Heart left ventricle (tissue), 16 donors: Measurements from ENCODE around the gene MID1. TPM values are rescaled to one million over a fixed set of nuclear protein-coding genes. Genes with fewer than 3 reads are reported as not detected.

ENCODE experiments used
- ATAC-seq, 4 donors: fragments of 200-7000 bp; cut with Tn5 transposase; one replicate each; pipeline ENCODE4 v1.9.1; 2020 to 2022; ENCODE audit warnings: moderate library complexity in 4 of 4, mild to moderate bottlenecking in 3 of 4, moderate number of reproducible peaks in 1 of 4
- DNase-seq, 5 donors: peaks; one replicate each; pipeline ENCODE4 v3.0.0-alpha.2; 2020
- H3K27ac ChIP-seq, 12 donors: fragments of 200-600 bp; sonication (generic) in 4 of 12; one replicate each; pipeline versions ENCODE4 v1.5.0 to v1.8.0; 2016 to 2022; ENCODE audit warnings: mild to moderate bottlenecking in 2 of 12
- H3K27me3 ChIP-seq, 9 donors: fragments of 200-600 bp; sonication (generic) in 2 of 9; one replicate each; pipeline versions ENCODE4 v1.5.1 to v1.8.0; 2016 to 2022; ENCODE audit warnings: mild to moderate bottlenecking in 3 of 9
- H3K36me3 ChIP-seq, 9 donors: fragments of 200-600 bp; sonication (generic) in 2 of 9; one replicate each; pipeline versions ENCODE4 v1.5.0 to v1.8.0; 2018 to 2022; ENCODE audit warnings: mild to moderate bottlenecking in 2 of 9
- H3K4me1 ChIP-seq, 12 donors: fragments of 200-600 bp; sonication (generic) in 4 of 12; one replicate each; pipeline versions ENCODE4 v1.5.0 to v1.8.0; 2016 to 2022; ENCODE audit warnings: mild to moderate bottlenecking in 3 of 12
- H3K4me3 ChIP-seq, 12 donors: fragments of 200-600 bp; sonication (generic) in 4 of 12; one replicate each; pipeline versions ENCODE4 v1.5.0 to v1.8.0; 2017 to 2022; ENCODE audit warnings: mild to moderate bottlenecking in 9 of 12, moderate library complexity in 4 of 12
- H3K9me3 ChIP-seq, 12 donors: fragments of 200-600 bp; sonication (generic) in 4 of 12; one replicate each; pipeline versions ENCODE4 v1.5.0 to v1.8.0; 2016 to 2022; ENCODE audit warnings: mild to moderate bottlenecking in 1 of 12
- POLR2A ChIP-seq, 2 donors: fragments of 450-650 bp; IDR thresholded peaks; one replicate each; pipeline ENCODE4 v1.6.1; 2017; ENCODE audit warnings: antibody characterized with exemption in 2 of 2, mild to moderate bottlenecking in 2 of 2, moderate library complexity in 2 of 2
- WGBS, 4 donors: extraction: QIAGEN DNeasy Blood & Tissue Kit in 2 of 4; methylation state at CpG; one replicate each; pipeline versions ENCODE4 v1.1.5 to v1.1.7; 2013 to 2018; 5-methylcytosine and 5-hydroxymethylcytosine counted together
- intact Hi-C, 10 donors: fragments of 100-400 bp; cut with DNase I; formaldehyde crosslinking; loops; one replicate each; pipeline versions ENCODE4 v1.11.1 to v1.14.2; 2022
- polyA plus RNA-seq, 2 donors: library from polyadenylated mRNA; stranded (reverse); fragments of 200-250 nt; gene quantifications; one replicate each; pipeline ENCODE4 v1.2.3, GENCODE V29; 2013
- total RNA-seq, 9 donors: library from RNA; depleted of rRNA in 2 of 9; stranded (reverse); fragments of >200 nt in 2 of 9; fragmentation: NEBNext Ultra II Directional in 3 of 9; extraction: Animal tissue kit (Norgen Biotek cat#: 25700) in 3 of 9; gene quantifications; one replicate each; pipeline versions ENCODE4 v1.1.0 to v1.2.4, GENCODE V29; 2016 to 2023
- TF ChIP-seq, protein P1 (sequence below), 12 donors: fragments of 200-600 bp; sonication (generic) in 4 of 12; IDR thresholded peaks; one replicate each; pipeline versions ENCODE4 v1.5.0 to v1.8.0; 2018 to 2022; ENCODE audit warnings: antibody characterized with exemption in 12 of 12, mild to moderate bottlenecking in 5 of 12
- donor health status: ischemic (EF 13 %, LVEDD 7.1; RV severe dilation, severe dysfunction).
- donor health status: healthy with polysubstance abuse.
- donor health status: DM: no; HTN: yes; CAD: no.
- donor health status: DM: no; HTN: no; CAD: no.
- donor health status: ischemic (EF 25% LVEDD 6.9; RV normal size, moderate dysfunction).
- donor health status: ischemic (EF 25% LVEDD 5.7; RV mildly dilated, moderate dysfunction).
- donor health status: healthy.
- donor health status: DM: yes; HTN: yes; CAD: no.
- donor health status: ischemic (EF 35%, LVEDD 5.7; RV mildly dilated, moderate dysfunction).
- donor health status: nonischemic (EF 11% LVEDD 7.7; RV severe dilation, severe dysfunction).
- donor health status: DM: yes; HTN: yes; CAD: no.
- donor health status: PGD.
- donor health status: ischemic (EF 29% LVEDD 5.4; RV normal size, mild dysfunction).
- donor health status: nonischemic (EF 23%, LVEDD 6.1; RV moderate dilation, normal function).

The MID1 gene
- total and polyA plus RNA-seq, 11 donors: 1.6 to 18.7 (median 4.8) TPM

GRCh38 chrX:10433296-10433965 is 187.0 kb downstream of the MID1 start:
- TF ChIP-seq, protein P1, sequence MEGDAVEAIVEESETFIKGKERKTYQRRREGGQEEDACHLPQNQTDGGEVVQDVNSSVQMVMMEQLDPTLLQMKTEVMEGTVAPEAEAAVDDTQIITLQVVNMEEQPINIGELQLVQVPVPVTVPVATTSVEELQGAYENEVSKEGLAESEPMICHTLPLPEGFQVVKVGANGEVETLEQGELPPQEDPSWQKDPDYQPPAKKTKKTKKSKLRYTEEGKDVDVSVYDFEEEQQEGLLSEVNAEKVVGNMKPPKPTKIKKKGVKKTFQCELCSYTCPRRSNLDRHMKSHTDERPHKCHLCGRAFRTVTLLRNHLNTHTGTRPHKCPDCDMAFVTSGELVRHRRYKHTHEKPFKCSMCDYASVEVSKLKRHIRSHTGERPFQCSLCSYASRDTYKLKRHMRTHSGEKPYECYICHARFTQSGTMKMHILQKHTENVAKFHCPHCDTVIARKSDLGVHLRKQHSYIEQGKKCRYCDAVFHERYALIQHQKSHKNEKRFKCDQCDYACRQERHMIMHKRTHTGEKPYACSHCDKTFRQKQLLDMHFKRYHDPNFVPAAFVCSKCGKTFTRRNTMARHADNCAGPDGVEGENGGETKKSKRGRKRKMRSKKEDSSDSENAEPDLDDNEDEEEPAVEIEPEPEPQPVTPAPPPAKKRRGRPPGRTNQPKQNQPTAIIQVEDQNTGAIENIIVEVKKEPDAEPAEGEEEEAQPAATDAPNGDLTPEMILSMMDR (IDR thresholded peaks at IDR 0.05): no peak
- no peak for TF ChIP-seq POLR2A (IDR thresholded peaks at IDR 0.05)
- intact Hi-C loops: no loop called here
- no peak for DNase-seq
- no peak for ATAC-seq
- H3K27me3 ChIP-seq: peaks cover 0 to 3% (median 0%) of the 10 kb centered on the region in 9 donors
- 64 to 75% (median 73%) methylated on average over 7 to 8 of the region's 8 CpGs for WGBS, 4 donors
- H3K4me3 ChIP-seq: no peak overlapping the region
- H3K9me3 ChIP-seq: no peaks in the 10 kb centered on the region
- H3K27ac ChIP-seq: no peak overlapping the region
- H3K36me3 ChIP-seq: no peaks in the 10 kb centered on the region
- no peaks in the 10 kb centered on the region for H3K4me1 ChIP-seq

DNA sequence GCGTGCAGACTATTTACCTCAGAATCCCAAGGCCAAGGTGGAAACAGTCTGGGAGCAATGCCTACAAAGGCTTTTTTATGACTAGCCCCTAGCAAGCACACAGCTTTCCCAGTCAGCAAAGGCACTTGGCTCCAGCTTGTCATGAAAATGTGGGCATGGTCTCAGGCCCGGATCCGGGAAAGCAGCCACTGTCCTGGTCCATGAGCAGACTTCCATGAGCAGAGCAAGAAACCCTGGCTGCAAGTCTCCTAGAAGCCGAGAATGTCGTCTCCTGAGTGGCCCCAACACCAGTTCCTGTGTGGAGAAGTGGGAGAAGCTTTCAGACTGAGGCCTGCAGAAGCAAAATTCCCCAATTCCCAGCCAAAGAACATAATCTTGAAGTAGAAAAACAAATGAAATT is 190.5 kb downstream of the MID1 start:
- no peak overlapping the region for H3K27ac ChIP-seq
- WGBS, 4 donors: 48 to 92% (median 80%) methylated on average over 3 to 5 of the region's 5 CpGs
- intact Hi-C loops: no loop called here
- no peaks in the 10 kb centered on the region for H3K9me3 ChIP-seq
- H3K36me3 ChIP-seq: no peaks in the 10 kb centered on the region
- no peaks in the 10 kb centered on the region for H3K4me1 ChIP-seq
- peaks cover 0 to 3% (median 0%) of the 10 kb centered on the region in 9 donors for H3K27me3 ChIP-seq
- DNase-seq (no peak), ATAC-seq (no peak)
- H3K4me3 ChIP-seq: no peak overlapping the region
- TF ChIP-seq, protein P1 (IDR thresholded peaks at IDR 0.05): no peak
- no peak for TF ChIP-seq POLR2A (IDR thresholded peaks at IDR 0.05)

- TF ChIP-seq, protein P1 (IDR thresholded peaks at IDR 0.05): no peak
- no peak for TF ChIP-seq POLR2A (IDR thresholded peaks at IDR 0.05)
- H3K36me3 ChIP-seq: no peaks in the 10 kb centered on the region
- DNase-seq: no peak
- no peaks in the 10 kb centered on the region for H3K27me3 ChIP-seq
- intact Hi-C loops: no loop called here
- H3K9me3 ChIP-seq: peaks cover 0 to 8% (median 0%) of the 10 kb centered on the region in 12 donors
- no peak overlapping the region for H3K4me3 ChIP-seq
- H3K4me1 ChIP-seq: no peaks in the 10 kb centered on the region
- no peak for ATAC-seq
- H3K27ac ChIP-seq: no peak overlapping the region
Measured at GRCh38 chrX:10427249-10427648, 193.1 kb downstream of the MID1 start.

DNA sequence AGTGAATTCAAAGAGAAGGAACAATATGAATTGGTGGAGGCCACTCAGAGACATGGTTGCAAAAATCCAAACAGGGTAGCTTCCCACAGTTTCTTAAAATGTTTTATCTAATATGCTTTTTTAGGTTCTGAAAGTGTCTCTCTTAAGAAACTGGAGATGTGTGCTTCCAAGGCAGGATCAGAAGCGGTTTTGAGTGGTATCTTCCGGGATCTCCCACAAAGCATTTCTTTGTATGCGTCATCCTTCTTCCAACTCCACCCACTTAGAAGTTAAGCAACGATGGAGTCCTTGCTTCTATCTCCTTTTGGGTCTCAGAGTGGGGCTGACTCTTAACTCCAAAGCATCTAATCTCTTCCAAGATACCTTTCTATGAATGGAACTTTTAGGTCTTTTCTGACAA is 196.7 kb downstream of the MID1 start:
- DNase-seq (no peak), ATAC-seq (no peak)
- Histone ChIP-seq H3K27ac (no peak overlapping the region), H3K9me3 (peaks cover 0 to 11% (median 0%) of the 10 kb centered on the region in 12 donors), H3K4me1 (no peaks in the 10 kb centered on the region), H3K36me3 (no peaks in the 10 kb centered on the region), H3K4me3 (no peak overlapping the region), H3K27me3 (no peaks in the 10 kb centered on the region)
- WGBS, 4 donors: 67 to 89% (median 83%) methylated on average over 4 of the region's 4 CpGs
- intact Hi-C loops: no loop called here
- TF ChIP-seq POLR2A (IDR thresholded peaks at IDR 0.05): no peak
- TF ChIP-seq, protein P1 (IDR thresholded peaks at IDR 0.05): no peak
